HG02884 (cell line): Measurements from ENCODE around the gene HNF1B.

ENCODE experiments used
- ATAC-seq: cut with Tn5 transposase; IDR thresholded peaks from one replicate; pipeline ENCODE4 v1.9.1; 2021; ENCODE audit warnings: mild to moderate bottlenecking, moderate library complexity; ENCODE audit not compliant: unreplicated experiment

Gene HNF1B

GRCh38 chr17:37761961-37762360 is 17.1 kb upstream of the HNF1B start:
- ATAC-seq, result no peak

GRCh38 chr17:37761059-37761458 is 16.2 kb upstream of the HNF1B start:
- ATAC-seq, result no peak

GRCh38 chr17:37759014-37759637 is 14.3 kb upstream of the HNF1B start:
- no peak for ATAC-seq

GRCh38 chr17:37756051-37756450 is 11.2 kb upstream of the HNF1B start:
- ATAC-seq, result no peak

- ATAC-seq, result no peak
Measured at GRCh38 chr17:37755455-37755854, 10.6 kb upstream of the HNF1B start.

- no peak for ATAC-seq
Measured at GRCh38 chr17:37754363-37754762, 9.5 kb upstream of the HNF1B start.

- ATAC-seq, result no peak
Measured at GRCh38 chr17:37752482-37752881, 7.6 kb upstream of the HNF1B start.

- ATAC-seq, result no peak
Measured at GRCh38 chr17:37750768-37751475, 6.1 kb upstream of the HNF1B start.

- no peak for ATAC-seq
Measured at GRCh38 chr17:37750292-37750691, 5.4 kb upstream of the HNF1B start.

- no peak for ATAC-seq
Measured at GRCh38 chr17:37747222-37747621, 2.4 kb upstream of the HNF1B start.

- ATAC-seq, result no peak
Measured at GRCh38 chr17:37746617-37747016, 1.8 kb upstream of the HNF1B start.

GRCh38 chr17:37745801-37746426 is 1.1 kb upstream of the HNF1B start:
- no peak for ATAC-seq

- no peak for ATAC-seq
Measured at GRCh38 chr17:37744633-37744927, 279 bp downstream of the HNF1B start.

GRCh38 chr17:37743875-37744632 is 805 bp downstream of the HNF1B start:
- ATAC-seq, result no peak

GRCh38 chr17:37743612-37743874 is 1.3 kb downstream of the HNF1B start:
- no peak for ATAC-seq

GRCh38 chr17:37742762-37743611 is 1.9 kb downstream of the HNF1B start:
- no peak for ATAC-seq

- ATAC-seq, result no peak
Measured at GRCh38 chr17:37742116-37742761, 2.6 kb downstream of the HNF1B start.

- no peak for ATAC-seq
Measured at GRCh38 chr17:37741341-37742115, 3.3 kb downstream of the HNF1B start.

GRCh38 chr17:37740915-37741314 is 3.9 kb downstream of the HNF1B start:
- ATAC-seq, result no peak

- no peak for ATAC-seq
Measured at GRCh38 chr17:37737971-37738370, 6.9 kb downstream of the HNF1B start.
